GM21515 (cell line): ENCODE measurements around the gene TRIM47.
"Not testable (repeated sequence)": the region's sequence is repeated elsewhere in the genome, so short reads cannot be mapped to it uniquely, and the experiment has no call there.

Source experiments
- ATAC-seq: cut with Tn5 transposase; IDR thresholded peaks from one replicate; pipeline ENCODE4 v1.9.1; 2021; ENCODE audit not compliant: unreplicated experiment

Gene TRIM47

GRCh38 chr17:75872434-75873351, 5.7 kb downstream of the TRIM47 start:
- ATAC-seq: no peak

- ATAC-seq: not testable (repeated sequence)
Measured at GRCh38 chr17:75870228-75870627, 8.2 kb downstream of the TRIM47 start.

- no peak for ATAC-seq
Measured at GRCh38 chr17:75869282-75870141, 8.9 kb downstream of the TRIM47 start.

- ATAC-seq: not testable (repeated sequence)
Measured at GRCh38 chr17:75868730-75869281, 9.6 kb downstream of the TRIM47 start.

DNA sequence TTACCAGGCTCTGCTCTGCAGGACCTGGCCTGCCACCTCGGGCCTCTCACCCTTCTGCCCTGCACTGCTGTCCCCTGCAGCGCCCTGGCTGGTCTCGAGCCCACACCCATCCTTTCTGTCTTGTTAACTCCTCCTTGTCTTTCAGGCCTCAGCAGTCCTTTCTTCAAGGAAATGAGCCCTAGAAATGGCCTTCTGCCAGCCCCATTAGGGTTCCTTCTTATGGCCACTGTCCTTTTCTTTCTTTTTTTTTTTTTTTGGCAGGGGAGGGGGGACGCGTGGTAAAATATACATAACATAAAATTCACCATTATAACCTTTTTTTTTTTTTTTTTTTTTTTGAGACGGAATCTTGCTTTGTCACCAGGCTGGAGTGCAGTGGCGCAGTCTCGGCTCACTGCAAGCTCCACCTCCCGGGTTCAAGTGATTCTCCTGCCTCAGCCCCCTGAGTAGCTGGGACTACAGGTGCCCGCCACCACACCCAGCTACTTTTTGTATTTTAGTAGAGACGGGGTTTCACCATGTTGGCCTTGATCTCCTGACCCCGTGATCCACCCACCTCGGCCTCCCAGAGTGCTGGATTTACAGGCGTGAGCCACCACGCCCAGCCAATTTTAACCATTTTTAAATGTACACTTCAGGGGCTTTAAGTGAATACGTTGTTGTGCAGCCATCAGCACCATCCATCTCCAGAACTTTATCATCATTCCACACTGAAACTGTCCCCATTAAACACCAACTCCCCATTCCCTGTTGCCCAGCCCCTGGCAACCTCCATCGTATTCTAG, 12.8 kb downstream of the TRIM47 start:
- ATAC-seq: not testable (repeated sequence)

GRCh38 chr17:75864887-75865286, 13.5 kb downstream of the TRIM47 start:
- ATAC-seq: peak; percentile 20

- ATAC-seq: peak; percentile 88
Measured at GRCh38 chr17:75864448-75864871, 13.9 kb downstream of the TRIM47 start.

DNA sequence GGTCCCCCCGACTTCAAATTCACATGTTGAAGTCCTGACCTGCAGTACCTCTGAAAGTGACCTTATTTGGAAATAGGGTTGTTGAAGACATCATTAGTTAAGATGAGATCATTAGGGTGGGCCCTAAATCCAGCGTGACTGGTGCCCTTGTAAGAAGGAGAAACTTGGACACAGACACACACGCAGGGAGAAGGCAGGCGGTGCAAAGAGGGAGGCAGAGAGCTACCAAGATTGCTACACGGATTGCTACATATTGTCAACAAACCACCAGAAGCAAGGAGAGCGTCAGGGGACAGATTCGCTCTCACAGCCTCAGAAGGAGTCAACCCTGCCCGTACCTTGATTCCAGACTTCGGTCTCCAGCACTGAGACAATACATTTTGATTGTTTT, 16.5 kb downstream of the TRIM47 start:
- ATAC-seq: no peak

GRCh38 chr17:75859358-75859757, 19.0 kb downstream of the TRIM47 start:
- ATAC-seq: not testable (repeated sequence)

GRCh38 chr17:75856062-75856756, 22.2 kb downstream of the TRIM47 start:
- peak; percentile 1 for ATAC-seq

DNA sequence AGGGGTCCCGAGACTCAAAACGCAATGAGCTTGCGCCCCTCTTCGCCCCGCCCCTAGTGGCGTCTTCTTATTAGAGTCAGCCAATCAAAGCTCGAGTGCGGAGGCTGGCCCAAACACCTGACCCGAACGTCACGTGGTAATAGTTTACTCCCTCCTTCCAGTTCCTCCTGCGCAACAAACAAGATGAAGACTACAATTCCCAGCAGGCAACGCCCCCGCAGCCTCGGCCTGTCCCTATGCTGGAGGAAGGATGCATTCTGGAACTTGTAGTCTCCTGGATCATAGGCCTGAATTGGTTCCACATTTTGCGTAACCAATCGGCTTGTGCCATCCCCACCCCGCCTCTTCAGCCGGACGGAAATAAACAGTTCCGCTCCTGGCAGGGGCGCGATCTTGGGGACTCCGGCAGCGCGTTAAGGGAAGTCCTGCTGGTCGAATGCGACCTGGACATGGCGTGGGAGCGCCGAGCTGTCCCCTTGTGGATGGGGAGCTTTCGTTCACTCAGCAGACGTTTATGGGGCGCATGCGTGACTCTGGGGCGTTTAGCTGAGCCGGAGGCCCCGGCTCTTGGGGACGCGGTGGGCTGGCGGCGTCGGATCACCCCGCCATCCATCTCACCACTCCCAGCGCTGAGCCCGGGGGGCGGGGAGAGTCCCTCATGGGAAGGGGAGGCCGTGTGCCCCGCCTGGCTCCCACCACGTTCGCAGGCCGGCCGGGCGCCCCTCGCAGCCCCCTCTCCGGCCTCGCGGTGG, 22.9 kb downstream of the TRIM47 start, which contains the start of gene WBP2:
TSS of gene WBP2 (minus strand) at position 26 of the 752 bp plus-strand sequence. CDS start 38 bp downstream, outside the sequence.
- ATAC-seq: peak; percentile 80

- no peak for ATAC-seq
Measured at GRCh38 chr17:75854881-75855309, 23.5 kb downstream of the TRIM47 start.

DNA sequence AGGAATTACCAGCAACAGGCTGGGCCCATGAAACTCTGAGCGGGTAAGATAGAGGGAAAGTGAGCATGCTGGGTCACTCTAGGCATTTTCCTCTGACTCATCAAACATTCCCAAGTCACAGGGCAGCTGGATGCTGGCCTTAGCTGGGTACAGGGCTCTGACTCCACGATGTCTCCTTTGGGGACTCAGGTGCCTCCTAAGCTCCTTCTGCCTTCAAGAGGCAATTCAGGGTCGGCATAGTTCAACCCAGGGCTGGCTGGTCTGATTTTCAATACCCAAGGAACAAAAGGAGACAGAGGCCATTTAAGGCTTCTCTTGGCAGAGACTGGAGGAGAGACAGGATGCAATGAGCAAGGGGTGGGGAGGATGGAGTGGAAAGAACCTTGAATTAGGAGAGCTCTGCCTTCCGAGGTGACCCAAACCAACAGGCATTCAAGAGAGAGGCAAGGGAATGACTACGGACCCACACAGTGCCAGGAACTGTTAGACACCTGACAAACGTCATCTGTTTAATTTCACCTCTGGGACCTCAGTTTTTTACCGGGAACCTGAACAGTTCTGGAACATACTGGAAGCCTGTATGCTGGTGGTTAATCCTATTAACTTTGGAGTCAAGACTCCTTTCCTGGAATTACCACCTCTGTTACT, 24.2 kb downstream of the TRIM47 start:
- no peak for ATAC-seq

- ATAC-seq: no peak
Measured at GRCh38 chr17:75853433-75853832, 24.9 kb downstream of the TRIM47 start.

- ATAC-seq: not testable (repeated sequence)
Measured at GRCh38 chr17:75851693-75851991, 26.7 kb downstream of the TRIM47 start.

- no peak for ATAC-seq
Measured at GRCh38 chr17:75850928-75851692, 27.3 kb downstream of the TRIM47 start.

DNA sequence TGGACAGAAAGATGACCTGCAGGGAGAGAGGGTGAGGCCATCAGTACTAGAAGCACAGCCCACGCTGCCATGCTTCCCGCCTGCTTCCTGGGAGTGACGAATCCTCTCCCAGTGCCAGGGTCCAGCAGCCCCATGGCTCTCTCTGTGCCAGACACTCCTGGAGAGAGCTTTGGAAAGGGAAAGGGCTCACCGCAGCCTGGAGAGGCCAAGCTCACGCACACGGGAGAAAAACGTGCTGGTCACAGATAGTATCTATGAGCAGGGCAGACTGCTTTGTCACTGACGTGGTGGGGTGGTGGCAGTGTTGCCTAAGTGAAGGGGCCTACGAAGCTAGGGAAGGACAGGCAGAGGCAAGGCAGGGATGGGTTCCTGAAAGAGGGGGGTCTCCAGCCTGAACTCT, 28.7 kb downstream of the TRIM47 start:
- ATAC-seq: no peak

DNA sequence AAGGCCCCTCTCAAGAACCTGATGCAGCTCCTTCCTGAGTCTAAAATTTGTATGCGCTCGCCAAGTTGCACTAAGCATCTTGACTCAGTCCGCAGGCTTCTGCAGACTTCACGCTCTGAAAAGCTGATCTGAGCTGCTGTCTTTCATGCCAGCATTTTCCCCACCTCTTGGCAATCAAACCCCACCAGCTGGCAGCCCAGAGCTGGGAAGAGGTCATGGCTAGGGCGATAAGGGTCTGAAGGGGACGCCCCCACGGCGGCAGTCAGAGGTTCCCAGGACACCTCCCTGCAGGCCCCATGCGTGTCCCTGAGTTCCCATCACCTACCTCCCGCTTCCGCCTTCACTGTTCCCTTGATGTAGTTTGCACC, 29.1 kb downstream of the TRIM47 start:
- ATAC-seq: no peak
